Glomerular visceral epithelial cell (primary cell): ENCODE data around the gene MYO1E.

ENCODE experiments used
- DNase-seq: peaks from one replicate; pipeline ENCODE4 v3.0.0-alpha.2; 2016; ENCODE audit errors: extremely low spot score

The MYO1E gene

DNA sequence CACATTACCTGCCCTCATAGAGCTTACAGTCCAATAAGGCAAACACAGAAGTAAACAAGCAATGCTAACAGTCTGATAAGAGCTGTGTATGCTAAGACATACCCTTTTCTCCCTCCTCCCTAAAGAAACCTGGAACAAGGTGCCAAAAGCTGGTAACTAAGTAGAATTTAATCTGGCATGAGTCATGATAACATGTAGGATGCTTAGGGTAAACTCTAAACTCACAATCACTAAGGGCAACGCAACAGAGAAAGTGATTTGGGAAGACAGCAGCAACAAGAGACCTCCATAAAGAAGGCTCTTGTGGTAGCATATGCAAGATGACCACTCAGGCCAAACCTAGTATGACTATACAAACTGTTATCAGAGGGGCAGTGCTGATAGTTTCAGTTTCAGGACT is 55.5 kb downstream of the MYO1E start:
- peak; percentile 41 for DNase-seq

DNA sequence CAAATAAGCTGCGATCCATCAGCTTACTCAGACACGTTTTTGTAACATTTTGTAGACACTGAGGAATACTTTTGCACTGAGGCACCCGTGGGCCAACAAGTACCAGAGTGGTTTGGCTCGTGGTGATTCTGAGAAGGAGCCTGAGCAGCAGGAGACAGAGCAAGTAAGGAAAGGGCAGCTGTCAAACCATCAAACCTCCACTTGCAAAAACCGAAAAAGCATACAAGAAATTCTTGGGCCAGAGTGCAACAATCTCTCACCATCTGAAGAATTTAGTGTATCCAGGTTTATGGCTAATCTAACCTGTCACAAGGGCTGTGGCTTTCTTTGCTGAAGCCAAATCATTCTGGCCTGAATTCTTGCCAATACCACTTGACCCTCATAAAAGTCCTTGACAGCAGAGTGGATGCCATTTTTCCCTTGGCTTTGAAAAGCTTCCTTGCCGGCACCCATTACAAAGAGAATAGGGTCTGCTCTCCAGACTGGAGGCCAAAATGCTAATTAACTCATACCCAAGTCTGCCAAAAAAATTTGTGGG is 56.7 kb downstream of the MYO1E start:
- peak; percentile 85 for DNase-seq

- peak; percentile 67 for DNase-seq
These were observed 58.9 kb downstream of the MYO1E start for GRCh38 chr15:59313641-59314332.

DNA sequence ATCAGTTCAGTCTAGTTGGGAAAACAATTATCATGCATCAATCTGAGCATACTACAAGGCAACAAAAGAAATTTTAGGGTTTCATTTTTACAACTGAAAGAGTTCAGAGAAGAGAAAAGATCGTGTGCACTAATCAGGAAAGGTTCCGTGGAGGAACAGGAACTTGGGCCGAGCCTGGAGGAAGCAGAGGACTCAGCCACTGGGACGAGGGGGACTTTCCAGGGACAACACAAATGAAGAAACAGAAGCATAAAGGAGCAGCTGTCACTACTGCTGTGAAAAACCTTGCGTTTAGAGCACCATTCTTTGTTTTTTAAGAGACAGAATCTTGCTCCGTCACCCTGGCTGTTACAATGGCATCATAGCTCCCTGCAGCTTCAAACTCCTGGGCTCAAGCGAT is 60.5 kb downstream of the MYO1E start:
- DNase-seq, result no peak

DNA sequence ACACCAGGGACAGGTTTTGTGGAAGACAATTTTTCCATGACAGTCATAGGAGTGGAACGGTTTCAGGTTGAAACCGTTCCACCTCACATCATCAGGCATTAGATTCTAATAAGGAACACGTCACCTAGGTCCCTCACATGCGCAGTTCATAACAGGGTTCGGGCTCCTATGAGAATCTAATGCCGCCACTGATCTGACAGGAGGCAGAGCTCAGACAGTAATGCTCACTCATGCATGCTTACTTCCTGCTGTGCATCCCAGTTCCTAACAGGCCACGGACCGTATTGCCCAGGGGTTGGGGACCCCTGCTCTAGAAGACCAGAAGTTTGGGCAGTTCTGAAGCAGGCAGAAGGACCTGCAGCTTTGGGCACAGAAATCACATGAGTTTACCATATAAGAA is 61.5 kb downstream of the MYO1E start:
- DNase-seq, result no peak

- DNase-seq, result no peak
These were observed 63.3 kb downstream of the MYO1E start for GRCh38 chr15:59309405-59309804.

DNA sequence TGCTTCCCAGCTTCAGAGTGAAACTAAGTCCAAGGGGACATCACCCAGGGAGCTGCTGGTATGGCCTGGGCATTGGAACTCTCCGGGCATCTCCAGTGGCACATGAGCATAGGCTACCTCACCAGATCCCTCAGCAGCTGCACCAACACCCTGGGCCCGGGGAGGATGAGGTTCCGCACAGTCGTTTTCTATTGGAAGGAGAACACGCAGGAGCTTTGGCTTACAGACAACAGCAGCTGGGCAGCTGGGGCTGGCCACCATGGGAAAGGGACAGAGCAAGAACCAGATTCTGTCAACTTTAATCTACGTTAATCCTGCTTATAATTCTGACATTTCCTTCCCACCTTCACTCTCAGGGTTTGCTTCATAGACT is 65.5 kb downstream of the MYO1E start:
- no peak for DNase-seq

DNA sequence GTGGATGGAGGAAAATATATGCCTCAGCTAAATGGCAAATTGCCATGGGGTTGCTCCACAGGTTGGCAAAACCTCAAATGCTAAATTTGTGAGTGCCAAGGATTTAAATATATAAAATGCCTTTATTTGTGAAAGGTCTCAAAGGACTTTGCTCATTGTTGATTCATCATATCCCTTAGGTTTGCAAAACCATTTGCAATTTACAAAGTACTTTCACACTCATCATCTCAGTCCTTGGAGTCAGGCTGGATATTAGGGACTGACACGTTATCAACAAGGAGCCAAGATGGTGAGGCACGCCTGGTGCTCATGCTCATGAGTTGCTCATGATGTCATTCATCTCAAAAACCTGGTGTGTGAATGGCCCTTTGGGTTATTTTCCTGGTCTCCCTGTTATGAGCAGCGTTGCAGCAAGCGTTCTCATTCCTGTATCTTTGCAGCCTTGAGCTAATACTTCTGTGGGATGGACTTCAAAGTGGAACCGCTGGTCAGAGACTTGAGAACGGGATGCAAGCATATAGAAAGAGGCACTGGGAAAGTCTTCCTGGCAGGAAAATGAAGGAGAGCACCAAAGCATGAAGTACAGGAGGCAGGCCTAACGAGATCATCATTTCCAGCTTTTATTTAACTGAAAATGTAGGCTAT is 66.0 kb downstream of the MYO1E start:
- DNase-seq, result peak; percentile 36

DNA sequence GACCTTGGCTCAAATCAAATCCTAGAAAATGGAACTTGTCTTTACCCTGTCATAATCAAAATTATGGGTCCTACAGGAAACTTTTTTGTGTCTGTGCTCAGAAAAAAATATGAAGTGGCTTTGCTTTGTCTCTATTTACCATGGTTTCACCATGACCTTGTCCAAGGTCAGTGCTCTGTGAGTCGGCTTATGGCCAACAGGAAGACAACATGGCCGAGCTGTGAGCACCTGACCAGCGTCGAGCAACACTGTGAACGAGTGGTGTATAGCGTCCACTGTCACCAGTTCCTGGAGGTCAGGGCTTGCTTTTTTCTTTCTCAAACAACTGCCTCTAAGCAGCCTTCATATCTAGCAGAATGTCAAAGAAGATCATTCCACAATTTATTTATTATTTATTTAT is 67.9 kb downstream of the MYO1E start:
- DNase-seq, result no peak

GRCh38 chr15:59304034-59304795 is 68.5 kb downstream of the MYO1E start:
- peak; percentile 74 for DNase-seq

DNA sequence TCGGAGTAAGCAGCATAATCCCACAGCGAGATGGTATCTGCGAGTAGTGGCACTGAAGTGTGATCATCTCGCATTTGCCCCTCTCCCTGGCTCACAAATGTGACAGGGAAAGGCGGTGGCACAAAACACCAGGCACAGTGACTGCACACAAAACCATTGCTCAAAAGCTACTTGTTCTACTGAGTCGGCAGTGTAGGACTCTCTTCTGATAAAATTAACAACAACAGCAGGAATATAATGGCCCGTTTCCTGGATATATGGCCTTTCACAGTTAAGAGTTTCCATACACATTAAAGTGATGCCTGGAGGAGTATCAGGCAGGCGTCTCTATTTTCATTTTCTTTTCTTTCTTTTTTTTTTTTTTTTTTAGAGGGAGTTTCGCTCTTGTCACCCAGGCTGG is 69.0 kb downstream of the MYO1E start:
- no peak for DNase-seq

DNA sequence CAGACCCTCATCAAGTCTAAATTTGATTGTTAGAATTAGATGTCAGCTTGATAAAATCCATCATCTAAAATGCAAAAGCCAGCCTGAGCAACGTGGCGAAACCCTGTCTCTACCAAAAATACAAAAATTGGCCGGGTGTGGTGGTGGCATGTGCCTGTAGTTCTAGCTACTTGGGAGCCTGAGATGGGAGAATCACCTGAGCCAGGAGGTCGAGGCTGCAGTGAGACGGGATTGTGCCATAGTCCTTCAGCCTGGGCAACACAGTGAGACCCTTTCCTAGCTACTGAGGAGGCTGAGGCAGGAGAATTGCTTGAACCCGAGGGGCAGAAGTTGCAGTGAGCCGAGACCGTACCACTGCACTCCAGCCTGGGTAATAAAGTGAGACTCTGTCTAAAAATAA is 69.5 kb downstream of the MYO1E start:
- no peak for DNase-seq

GRCh38 chr15:59301527-59301926 is 71.1 kb downstream of the MYO1E start:
- DNase-seq, result no peak

DNA sequence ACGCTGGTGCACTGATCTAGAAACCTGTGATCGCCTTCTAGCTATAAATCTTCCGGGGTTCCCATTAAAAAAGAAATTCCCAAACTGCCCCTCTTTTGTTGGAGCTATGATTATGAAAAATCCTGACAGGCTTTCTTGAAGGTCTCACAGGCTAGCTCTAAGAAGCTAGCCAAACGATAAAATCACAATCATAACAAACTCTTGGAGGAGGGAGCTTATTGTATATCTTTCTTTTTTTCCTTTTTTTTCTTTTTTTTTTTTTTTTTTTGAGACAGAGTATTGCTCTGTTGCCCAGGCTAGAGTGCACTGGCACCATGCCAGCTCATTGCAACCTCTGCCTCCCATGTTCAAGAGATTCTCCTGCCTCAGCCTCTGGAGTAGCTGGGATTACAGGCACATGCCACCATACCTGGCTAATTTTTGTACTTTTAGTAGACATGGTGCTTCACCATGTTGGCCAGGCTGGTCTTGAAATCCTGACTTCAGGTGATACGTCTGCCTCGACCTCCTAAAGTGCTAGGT is 72.0 kb downstream of the MYO1E start:
- DNase-seq, result peak; percentile 59

DNA sequence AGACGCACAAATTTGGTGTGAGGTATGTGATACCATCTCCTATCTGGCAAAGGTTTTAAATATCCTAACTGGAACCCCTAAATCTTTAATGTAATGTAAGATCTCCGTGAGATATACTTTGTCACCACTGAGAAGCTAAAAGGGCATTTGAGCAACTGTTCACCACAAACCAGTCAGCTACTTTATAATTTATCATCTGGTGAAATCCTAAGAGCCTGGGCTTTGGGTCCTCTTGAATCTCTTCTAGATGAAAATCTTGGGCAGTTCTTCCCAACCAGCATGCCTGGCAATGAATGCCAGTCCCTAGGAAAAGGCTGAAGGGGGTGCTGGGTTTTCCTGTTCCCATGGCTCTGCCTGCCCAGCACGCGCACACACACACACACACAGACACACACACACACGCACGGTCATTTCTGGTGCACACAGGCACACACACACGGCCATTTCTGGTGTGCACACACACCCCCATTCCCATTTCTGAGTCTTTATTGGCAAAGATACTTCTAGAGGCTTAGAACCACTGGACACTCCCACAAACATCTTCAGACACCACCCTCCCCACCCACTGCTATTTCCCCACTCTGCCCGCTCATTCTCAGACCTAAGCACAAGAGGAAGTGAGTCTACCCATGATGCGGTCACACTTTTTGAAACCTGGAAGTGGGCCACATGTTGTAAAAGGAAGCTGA is 72.6 kb downstream of the MYO1E start:
- peak; percentile 97 for DNase-seq

DNA sequence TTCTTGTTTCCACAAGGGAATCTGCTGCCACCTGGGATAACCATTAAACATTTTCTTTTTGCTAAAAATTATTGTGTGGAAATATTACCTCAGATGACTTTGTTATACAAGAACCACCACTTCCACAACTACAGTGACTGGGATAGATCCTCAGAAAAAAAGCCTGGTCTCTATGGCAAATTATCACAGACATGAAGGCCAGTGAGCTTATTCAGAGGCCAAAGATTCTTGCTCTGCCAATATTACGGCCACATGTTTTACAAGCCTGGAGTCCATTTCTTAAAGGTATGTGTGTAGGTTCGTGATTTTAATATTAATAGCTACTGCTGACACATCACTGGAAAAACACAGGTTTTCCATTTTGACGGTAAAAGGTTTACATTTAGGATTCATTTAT is 73.8 kb downstream of the MYO1E start:
- DNase-seq, result no peak

- peak; percentile 94 for DNase-seq
These were observed 74.3 kb downstream of the MYO1E start for GRCh38 chr15:59298225-59298853.

DNA sequence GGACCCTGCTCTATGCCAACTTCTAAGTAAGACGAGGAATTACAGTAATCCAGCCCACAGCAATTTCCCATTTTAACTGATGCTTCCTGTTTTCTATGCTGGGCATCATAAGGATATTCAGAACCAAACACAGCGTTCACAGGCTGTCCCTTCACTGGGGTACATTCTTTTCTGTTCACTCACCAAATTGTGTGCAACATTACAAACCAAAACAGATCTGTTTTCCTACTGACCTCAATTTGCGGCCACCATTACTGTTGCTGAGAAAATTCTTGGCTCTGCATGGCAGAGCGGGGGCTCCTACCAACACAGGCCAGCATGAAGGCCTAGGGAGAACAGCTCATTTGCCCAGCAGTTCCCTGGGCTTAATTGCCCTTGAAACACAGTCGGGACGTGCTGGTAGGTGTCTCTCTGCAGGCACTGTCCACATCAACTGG is 76.5 kb downstream of the MYO1E start:
- DNase-seq, result peak; percentile 94

GRCh38 chr15:59295261-59296001 is 77.2 kb downstream of the MYO1E start:
- peak; percentile 71 for DNase-seq

GRCh38 chr15:59294574-59295260 is 78.0 kb downstream of the MYO1E start:
- DNase-seq, result peak; percentile 91
